Suprapubic skin (tissue), 4 donors: ENCODE measurements around the gene RBM38.

ENCODE experiments used
- EP300 ChIP-seq: sonication (generic); formaldehyde crosslinking; IDR thresholded peaks from one replicate; pipeline ENCODE4 v1.6.1; 2017; ENCODE audit warnings: antibody characterized with exemption
- POLR2A ChIP-seq, 2 donors: fragments of 450-650 bp; IDR thresholded peaks; one replicate each; pipeline ENCODE4 v1.6.1; 2017; ENCODE audit warnings: antibody characterized with exemption in 2 of 2, mild to moderate bottlenecking in 2 of 2, moderate library complexity in 2 of 2
- POLR2AphosphoS5 ChIP-seq, 3 donors: sonication (generic); formaldehyde crosslinking; IDR thresholded peaks; one replicate each; pipeline ENCODE4 v1.6.1; 2017; ENCODE audit warnings: antibody characterized with exemption in 3 of 3
- TF ChIP-seq, protein P1 (sequence below), 2 donors: fragments of 200-600 bp in 1 of 2; fragments of 450-650 bp in 1 of 2; sonication (generic) in 1 of 2; IDR thresholded peaks; one replicate each; pipeline ENCODE4 v1.5.1; 2016 to 2019; ENCODE audit warnings: antibody characterized with exemption in 2 of 2, mild to moderate bottlenecking in 1 of 2, moderate library complexity in 1 of 2

DNA sequence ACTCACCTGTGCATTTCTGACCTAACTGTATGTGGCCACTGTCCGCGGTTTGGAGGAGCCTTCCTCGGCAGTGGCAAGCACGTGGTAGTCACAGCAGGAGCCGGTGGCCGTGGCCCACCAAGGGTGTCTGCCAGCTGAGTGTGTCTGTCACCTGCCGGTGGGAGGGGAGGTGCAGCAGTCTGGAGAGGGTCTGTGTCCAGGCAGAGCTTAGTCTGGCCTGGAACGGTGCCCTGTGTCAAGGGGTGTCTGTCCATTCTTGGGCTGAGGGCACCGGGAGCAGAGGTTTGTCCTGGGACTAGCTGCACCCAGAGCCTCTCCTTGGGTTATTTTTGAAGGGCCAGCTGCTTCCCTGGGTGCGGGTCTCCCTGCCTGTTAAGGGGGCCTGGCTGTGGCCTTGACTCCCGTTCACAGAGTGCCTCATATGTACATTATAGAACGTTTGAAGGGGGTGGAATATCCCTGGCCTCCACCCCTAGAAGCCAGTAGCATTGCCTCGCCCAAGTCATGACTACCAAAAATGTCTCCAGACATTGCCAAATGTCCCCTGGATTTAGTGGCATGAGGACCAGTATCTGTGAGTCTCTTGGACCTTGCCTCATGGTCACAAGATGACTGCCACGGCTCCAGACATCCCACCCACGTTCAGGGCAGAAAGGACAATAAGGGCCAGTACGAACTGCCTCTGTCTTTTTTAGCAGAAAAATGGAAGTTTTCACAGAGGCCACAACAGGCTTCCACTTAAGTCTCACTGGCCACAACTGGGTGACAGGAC, 5.2 kb downstream of the RBM38 start:
- no peak for TF ChIP-seq POLR2AphosphoS5 (IDR thresholded peaks at IDR 0.05)
- TF ChIP-seq, protein P1, sequence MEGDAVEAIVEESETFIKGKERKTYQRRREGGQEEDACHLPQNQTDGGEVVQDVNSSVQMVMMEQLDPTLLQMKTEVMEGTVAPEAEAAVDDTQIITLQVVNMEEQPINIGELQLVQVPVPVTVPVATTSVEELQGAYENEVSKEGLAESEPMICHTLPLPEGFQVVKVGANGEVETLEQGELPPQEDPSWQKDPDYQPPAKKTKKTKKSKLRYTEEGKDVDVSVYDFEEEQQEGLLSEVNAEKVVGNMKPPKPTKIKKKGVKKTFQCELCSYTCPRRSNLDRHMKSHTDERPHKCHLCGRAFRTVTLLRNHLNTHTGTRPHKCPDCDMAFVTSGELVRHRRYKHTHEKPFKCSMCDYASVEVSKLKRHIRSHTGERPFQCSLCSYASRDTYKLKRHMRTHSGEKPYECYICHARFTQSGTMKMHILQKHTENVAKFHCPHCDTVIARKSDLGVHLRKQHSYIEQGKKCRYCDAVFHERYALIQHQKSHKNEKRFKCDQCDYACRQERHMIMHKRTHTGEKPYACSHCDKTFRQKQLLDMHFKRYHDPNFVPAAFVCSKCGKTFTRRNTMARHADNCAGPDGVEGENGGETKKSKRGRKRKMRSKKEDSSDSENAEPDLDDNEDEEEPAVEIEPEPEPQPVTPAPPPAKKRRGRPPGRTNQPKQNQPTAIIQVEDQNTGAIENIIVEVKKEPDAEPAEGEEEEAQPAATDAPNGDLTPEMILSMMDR (IDR thresholded peaks at IDR 0.05), result no peak
- no peak for TF ChIP-seq EP300
- TF ChIP-seq POLR2A (IDR thresholded peaks at IDR 0.05), result no peak
